GM19463 (cell line): ENCODE results near the gene SMIM5.

ENCODE experiments used
- ATAC-seq: cut with Tn5 transposase; IDR thresholded peaks from one replicate; pipeline ENCODE4 v1.9.1; 2021; ENCODE audit warnings: mild to moderate bottlenecking, moderate library complexity; ENCODE audit not compliant: unreplicated experiment

SMIM5 gene

GRCh38 chr17:75602644-75603043 lies 30.6 kb upstream of the SMIM5 start:
- no peak for ATAC-seq

DNA sequence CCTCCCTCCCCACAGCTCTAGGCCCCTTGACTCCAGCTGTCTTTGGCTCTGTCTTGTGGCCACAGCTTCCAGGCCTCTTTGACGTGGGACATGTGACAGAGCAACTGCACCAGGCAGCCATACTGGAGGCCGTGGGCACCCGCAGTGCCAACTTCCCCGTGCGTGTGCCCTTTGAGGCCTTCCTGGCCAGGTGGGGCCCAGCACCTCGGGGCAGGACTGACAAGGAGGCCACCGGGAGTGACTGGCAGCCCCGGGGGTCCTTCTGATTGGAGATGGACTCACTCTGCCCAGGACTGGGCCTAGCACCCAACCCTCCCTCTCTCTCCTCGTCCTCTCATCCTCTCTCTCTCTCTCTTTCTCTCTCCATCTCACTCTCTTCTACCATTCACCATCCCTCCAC lies 30.1 kb upstream of the SMIM5 start:
- no peak for ATAC-seq

DNA sequence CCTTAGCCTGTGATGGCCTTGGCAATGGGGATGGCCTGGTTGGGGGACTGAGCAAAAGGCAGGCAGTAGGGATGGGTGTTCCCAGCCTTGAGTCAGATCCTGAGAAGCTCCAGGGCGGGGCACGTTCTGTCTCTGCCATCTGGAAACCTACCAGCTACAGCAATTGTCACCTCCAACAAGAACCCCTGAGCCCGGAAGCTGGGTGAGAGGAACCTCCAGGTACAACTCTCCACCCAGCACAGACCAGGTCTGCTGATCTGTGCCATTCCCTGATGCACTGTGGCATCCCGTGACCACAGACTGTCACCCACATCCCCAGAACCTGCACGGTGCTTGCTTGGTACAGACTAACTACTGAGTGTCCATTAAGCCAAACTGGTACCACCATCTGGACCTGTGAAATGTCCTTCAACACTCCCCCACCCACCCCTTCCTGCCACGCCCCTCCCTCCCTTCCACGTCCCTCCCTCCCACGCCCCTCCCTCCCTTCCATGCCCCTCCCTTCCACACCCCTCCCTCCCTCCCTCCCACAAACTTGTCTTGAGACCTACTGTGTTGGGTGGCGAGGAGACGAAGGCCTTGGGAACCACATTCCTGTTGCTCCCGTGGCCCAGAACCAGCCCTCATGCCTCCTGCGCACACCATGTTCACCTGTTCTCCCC lies 29.1 kb upstream of the SMIM5 start:
- no peak for ATAC-seq

GRCh38 chr17:75605790-75606189 lies 27.4 kb upstream of the SMIM5 start:
- ATAC-seq, result no peak

- no peak for ATAC-seq
Observed at GRCh38 chr17:75607086-75607485, 26.1 kb upstream of the SMIM5 start.

DNA sequence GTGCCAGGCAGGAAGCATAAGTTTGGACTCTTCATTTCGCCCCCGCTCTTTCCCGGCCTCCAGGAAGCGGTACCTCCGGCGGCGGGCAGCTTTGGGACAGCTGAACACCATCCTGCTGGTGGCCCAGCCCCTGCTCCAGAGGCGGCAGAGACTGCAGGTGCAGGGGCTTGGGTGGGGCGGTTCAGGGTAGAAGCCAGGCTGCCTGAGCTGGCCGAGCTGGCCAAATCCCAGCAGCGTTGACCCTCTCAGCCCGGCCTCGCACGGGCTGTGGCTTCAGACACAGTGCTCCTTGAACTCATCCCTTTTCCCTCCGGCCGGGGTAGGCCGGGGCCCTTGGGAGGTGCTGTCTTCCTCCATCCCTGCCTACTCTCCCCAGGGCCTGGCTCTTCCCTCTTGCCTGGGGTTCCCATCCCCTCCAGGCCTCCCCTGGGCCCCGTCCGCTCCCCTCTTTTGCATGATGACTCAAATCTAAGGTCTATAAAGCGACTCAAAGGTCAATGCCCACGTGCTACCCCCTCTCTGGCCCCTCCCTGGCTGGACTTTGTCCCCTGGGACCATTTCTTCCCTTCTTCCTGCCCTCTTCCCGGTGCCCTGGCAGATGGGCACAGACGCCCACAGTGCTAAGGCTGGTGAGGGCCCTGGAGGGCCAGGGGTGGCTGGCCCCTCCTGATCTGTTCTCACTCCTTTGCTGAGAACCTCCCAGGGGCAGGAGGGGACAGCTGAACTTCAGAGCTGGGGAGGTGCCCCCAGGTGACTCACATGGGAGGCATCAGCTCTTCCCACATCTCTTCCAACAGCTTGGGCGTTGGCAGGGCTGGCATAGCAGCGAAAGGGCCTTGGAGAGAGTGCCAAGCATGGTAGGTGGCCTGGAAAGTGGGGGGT lies 22.9 kb upstream of the SMIM5 start:
- no peak for ATAC-seq

DNA sequence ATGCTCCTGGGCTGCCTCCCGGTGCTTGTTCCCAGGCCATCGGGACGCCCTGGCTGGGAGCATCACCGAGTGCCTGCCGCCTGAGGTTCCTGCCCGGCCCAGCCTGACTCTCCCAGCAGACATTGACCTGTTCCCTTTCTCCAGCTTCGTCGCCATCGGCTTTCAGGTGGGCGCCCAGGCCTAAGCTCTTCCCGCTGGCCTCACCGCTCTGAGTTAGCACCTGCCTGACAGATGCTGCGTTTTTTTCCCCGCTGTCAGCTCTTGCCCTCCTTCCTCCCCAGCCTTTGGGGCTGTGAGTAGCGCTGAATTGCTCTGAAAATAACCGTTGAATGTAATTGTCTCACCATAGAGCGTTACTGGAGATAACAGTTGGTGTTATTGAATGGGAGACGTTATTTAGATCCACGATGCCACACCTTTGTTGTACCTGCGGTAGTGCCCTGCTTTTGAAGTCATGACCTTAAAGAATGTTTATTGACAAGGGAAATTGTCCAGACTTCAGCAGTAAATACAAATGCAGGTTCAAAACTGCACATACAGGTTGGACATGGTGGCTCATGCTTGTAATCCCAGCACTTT lies 21.3 kb upstream of the SMIM5 start:
- no peak for ATAC-seq

- no peak for ATAC-seq
Observed at GRCh38 chr17:75612906-75613626, 20.2 kb upstream of the SMIM5 start.

- no peak for ATAC-seq
Observed at GRCh38 chr17:75614006-75614405, 19.2 kb upstream of the SMIM5 start.

DNA sequence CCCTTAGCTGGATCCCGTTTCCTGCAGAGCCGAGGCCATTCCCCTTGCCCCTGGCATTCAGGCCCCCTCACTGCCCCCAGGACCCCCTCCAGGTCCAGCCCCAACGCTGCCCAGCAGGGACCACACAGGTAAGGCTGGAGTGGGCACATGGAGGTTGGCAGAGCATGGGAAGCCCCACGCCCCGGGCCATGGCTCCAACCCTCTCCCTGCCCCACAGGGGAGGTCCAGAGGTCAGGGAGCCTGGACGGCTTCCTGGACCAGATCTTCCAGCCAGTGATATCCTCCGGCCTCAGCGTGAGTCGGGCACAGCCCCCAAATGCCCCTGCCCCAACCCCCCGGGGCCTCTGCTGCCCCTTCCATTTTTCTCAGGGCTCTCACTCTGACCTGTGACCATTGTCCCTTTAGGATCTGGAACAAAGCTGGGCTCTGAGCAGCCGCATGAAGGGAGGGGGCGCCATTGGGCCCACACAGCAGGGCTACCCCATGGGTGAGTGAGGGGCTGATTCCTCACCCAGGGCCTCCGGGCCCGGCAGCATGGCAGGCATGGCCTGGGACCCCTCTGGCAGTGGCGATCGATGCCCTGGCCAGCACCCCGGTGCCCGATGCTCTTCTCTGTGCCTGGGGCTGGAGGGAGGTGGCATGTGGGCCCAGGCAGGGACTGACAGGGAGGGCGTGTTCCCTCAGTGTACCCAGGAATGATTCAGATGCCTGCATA lies 18.5 kb upstream of the SMIM5 start:
- no peak for ATAC-seq

- ATAC-seq, result no peak
Observed at GRCh38 chr17:75615301-75615700, 17.9 kb upstream of the SMIM5 start.

DNA sequence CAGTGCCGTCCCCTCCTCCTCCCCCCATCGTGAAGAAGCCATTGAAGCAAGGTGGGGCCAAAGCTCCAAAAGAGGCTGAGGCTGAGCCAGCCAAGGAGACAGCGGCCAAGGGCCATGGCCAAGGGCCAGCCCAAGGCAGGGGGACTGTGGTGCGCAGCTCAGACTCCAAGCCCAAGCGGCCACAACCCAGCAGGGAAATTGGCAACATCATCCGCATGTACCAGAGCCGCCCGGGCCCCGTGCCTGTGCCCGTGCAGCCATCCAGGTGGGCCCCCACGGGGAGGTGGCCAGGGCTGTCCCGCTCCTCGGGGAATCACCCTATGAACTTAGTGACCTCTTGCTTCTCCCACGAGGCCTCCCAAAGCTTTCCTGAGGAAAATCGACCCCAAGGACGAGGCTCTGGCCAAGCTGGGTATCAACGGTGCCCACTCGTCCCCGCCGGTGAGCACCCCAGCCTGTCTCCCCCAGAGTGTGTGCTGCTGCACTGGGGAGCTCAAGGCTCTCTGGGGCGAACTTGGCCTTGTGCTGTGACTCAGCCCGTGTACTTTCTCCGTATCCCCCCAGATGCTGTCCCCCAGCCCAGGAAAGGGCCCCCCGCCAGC lies 16.6 kb upstream of the SMIM5 start:
- ATAC-seq, result no peak

- no peak for ATAC-seq
Observed at GRCh38 chr17:75617218-75617617, 16.0 kb upstream of the SMIM5 start.

GRCh38 chr17:75617675-75618074 lies 15.6 kb upstream of the SMIM5 start:
- ATAC-seq, result no peak

DNA sequence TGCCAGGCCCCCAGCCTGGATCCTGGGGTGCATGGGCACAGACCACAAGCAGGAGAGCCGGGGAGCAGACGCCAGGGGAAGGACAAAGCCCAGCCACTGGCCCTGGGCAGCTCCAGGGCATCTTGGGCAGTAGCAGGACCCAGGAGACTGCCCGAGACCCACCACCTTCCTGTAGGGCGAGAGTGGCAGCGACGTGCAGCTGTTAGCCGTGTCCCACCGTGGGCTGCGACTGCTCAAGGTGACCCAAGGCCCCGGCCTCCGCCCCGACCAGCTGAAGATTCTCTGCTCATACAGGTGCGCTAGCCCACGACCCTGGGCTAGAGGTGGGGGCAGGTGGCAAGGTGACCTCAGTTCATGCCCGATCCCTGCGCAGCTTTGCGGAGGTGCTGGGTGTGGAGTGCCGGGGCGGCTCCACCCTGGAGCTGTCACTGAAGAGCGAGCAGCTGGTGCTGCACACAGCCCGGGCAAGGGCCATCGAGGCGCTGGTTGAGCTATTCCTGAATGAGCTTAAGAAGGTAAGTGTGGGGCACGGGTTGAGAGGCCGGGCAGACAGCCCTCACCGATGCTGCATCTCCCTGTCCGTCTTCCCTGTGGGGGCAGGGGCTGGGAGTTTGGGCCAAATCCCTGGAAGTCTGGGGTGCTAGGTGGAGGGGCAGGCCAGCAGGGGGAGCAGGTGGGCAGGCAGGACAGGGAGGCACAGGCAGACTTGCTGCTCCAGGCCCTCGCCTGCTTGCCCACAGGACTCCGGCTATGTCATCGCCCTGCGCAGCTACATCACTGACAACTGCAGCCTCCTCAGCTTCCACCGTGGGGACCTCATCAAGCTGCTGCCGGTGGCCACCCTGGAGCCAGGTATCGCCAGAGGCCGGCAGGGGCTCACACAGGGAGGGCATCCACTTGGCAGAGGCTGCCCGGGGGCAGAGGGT lies 13.5 kb upstream of the SMIM5 start:
- no peak for ATAC-seq

GRCh38 chr17:75621489-75621888 lies 11.7 kb upstream of the SMIM5 start:
- no peak for ATAC-seq

- no peak for ATAC-seq
Observed at GRCh38 chr17:75622076-75622475, 11.2 kb upstream of the SMIM5 start.

DNA sequence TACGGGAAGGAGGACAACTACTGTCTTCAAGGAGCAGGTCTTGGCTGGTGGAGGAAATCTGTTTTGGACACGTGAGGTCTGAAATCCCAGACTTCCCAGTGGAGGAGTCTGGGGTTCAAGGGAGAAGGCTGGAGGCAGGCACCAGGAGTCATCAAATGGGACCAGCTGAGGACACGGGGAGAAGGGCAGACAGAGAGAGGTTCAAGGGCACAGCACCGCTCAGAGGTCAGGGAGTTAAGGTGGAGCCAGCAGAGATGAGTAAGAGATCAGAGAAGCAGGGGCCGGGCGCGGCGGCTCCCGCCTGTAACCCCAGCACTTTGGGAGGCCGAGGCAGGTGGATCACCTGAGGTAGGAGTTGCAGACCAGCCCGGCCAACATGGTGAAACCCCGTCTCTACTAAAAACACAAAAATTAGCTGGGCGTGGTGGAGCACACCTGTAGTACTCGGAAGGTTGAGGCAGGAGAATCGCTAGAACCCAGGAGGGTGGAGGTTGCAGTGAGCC lies 10.4 kb upstream of the SMIM5 start:
- ATAC-seq, result no peak

DNA sequence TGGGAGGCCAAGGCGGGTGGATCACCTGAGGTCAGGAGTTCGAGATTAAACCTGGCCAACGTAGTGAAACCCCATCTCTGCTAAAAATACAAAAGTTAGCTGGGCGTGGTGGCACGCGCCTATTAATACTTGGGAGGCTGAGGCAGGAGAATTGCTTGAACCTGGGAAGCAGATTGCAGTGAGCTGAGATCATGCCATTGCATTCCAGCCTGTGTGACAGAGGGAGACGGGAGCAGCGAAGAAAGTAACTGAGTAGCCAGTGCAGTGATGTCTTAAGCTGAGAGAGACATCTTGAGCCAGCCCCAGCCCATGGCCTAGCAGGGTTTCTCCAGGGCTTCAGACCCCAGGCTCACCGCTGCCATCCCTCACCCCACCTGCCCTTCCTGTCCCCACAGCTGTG lies 9.8 kb upstream of the SMIM5 start:
- ATAC-seq, result no peak
